Right lobe of liver (tissue), 4 donors: ENCODE measurements around the gene LYST.

ENCODE experiments used
- CTCF ChIP-seq, 4 donors: fragments of 200-600 bp in 3 of 4; fragments of 450-650 bp in 1 of 4; IDR thresholded peaks; one replicate each; pipeline versions ENCODE4 v1.5.1 to v1.8.0; 2016 to 2022; ENCODE audit warnings: antibody characterized with exemption in 4 of 4, mild to moderate bottlenecking in 2 of 4
- POLR2A ChIP-seq: fragments of 450-650 bp; IDR thresholded peaks from one replicate; pipeline ENCODE4 v1.6.1; 2017; ENCODE audit warnings: antibody characterized with exemption, mild to moderate bottlenecking
- donor health status: DM: no; HTN: no; CAD: no.
- donor health status: DM: no; HTN: no; CAD: no.
- donor health status: DM: no; HTN: yes; CAD: no.

- TF ChIP-seq CTCF (IDR thresholded peaks at IDR 0.05): no peak
- no peak for TF ChIP-seq POLR2A
Measured at GRCh38 chr1:235790123-235790522, 76.6 kb downstream of the LYST start.
